GM12874 (cell line): ENCODE data around the gene PAN3.

ENCODE experiments used
- TF ChIP-seq, protein P1 (sequence below): IDR thresholded peaks from 2 replicates; pipeline ENCODE4 v1.5.1; 2011; ENCODE audit warnings: low read depth, mild to moderate bottlenecking, control low read depth, low read length, moderate library complexity; ENCODE audit not compliant: insufficient read depth

Gene PAN3

DNA sequence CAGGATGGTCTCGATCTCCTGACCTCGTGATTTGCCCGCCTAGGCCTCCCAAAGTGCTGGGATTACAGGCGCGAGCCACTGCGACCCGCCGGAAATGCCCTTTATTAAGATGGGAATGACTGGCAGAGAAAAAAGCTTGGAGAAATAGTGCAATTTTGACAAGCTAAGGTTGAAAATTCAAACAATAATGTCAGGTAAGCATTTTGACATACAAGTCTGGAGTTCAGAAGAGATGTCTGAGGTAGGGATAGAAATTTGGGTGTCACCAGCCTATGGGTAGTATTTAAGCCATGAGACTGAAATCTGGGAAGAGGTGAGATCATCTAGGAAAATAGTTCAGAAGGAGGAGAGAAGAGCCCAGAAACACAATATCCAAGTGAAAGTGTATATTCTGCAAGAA, 17.1 kb upstream of the PAN3 start:
- TF ChIP-seq, protein P1, sequence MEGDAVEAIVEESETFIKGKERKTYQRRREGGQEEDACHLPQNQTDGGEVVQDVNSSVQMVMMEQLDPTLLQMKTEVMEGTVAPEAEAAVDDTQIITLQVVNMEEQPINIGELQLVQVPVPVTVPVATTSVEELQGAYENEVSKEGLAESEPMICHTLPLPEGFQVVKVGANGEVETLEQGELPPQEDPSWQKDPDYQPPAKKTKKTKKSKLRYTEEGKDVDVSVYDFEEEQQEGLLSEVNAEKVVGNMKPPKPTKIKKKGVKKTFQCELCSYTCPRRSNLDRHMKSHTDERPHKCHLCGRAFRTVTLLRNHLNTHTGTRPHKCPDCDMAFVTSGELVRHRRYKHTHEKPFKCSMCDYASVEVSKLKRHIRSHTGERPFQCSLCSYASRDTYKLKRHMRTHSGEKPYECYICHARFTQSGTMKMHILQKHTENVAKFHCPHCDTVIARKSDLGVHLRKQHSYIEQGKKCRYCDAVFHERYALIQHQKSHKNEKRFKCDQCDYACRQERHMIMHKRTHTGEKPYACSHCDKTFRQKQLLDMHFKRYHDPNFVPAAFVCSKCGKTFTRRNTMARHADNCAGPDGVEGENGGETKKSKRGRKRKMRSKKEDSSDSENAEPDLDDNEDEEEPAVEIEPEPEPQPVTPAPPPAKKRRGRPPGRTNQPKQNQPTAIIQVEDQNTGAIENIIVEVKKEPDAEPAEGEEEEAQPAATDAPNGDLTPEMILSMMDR: no peak

DNA sequence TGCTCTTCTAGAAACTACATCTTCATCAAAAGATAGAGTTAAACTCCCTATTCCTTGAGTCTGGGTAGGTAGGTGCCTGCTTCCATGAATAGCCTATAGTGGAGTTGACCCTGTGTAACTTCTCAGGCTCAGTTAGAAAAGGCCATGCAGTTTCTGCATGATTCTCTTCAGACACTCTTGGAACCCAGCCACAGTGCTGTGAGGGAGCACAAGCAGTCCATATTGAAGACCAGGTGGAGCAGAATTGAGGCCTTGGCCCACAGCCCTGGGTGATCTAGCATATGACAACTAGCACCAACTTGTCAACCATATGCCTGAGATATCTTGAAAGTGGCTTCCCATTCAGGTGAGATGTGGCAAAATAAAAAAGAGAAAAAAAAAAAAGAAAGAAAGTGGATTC, 10.3 kb upstream of the PAN3 start:
- TF ChIP-seq, protein P1: no peak

DNA sequence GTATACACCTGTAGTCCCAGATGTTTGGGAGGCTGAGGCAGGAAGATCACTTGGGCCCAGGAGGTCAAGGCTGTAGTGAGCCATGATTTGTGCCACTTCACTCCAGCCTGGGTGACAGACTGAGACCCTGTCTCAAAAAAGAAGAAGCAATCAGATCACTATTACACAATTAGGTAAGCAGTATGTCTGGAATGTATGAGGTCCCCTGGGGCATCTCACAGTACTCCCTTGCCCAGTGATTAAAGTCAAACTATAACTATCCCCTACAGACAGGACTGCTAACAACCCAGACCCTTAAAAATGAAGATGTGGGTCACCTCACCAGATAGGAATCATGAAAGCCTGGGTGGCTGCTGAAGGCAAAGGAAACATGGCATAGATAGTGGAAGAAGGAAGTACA, 9.4 kb upstream of the PAN3 start:
- TF ChIP-seq, protein P1: no peak

DNA sequence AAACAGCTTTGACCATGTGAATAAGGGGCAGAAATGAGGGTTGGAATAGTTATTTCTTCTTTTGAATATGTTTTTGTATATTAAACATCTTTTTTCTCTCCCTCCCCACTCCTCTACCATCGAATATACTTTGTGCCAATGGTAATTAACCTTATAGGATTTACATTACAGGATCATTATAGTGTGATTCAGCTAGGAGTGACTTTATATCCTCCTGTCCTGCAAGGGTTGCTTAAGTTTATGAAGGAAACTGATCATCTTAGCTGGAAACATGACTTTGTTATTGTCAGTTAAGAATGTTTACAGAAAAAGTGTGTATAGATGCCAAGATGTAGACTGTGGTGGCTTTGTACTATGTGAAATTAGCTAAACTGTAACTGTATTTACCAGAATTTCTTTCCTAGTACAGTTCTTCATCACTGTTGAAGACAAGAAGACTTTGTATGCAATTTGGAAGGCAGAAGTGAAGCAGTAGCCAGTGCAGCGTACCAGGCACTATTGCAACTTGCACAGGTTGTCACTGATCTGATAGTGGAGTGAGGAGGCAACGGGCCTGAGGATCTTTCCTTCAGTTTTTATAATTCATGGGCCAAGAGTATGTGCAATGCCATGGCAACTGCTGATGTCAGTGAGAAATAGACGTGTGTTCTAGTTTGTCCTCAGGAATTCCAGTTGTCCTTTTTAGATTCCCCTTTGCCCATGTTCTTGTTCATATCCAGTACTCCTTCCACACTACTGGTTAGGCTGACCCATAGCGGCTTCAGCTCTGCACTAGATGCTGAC, 8.2 kb upstream of the PAN3 start:
- TF ChIP-seq, protein P1: no peak

DNA sequence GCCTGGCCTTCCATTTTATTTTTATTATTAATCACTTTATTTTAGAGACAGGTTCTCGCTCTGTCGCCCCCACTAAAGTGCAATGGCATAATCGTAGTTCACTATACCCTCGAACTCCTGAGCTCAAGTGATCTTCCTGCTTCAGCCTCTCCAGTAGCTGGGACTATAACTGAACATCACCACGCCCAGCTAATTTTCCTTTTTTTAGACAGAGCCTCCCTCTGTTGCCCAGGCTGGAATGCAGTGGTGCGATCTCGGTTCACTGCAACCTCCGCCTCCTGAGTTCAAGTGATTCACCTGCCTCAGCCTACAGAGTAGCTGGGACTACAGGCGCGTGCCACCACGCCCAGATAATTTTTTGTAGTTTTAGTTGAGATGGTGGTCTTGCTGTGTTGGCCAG, 6.7 kb upstream of the PAN3 start:
- TF ChIP-seq, protein P1: no peak

DNA sequence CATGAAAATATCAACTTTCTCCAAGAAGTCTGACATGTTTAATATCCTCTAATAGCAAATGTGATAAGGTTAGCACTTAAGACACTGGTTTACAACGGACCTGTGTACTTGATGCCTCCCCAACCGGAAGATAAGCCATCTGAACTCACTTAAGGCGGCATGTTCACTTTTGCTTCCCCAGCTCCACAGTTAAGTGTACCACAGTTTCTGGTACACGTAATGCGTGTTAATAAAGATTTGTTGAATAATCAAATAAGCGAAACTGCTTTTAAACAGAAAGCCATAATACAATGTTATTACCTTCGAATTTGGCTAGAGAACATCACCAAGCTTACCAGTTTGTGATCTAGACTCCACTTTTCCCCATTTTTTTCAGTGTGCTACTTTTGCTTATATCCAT, 1.4 kb upstream of the PAN3 start:
- TF ChIP-seq, protein P1: no peak

DNA sequence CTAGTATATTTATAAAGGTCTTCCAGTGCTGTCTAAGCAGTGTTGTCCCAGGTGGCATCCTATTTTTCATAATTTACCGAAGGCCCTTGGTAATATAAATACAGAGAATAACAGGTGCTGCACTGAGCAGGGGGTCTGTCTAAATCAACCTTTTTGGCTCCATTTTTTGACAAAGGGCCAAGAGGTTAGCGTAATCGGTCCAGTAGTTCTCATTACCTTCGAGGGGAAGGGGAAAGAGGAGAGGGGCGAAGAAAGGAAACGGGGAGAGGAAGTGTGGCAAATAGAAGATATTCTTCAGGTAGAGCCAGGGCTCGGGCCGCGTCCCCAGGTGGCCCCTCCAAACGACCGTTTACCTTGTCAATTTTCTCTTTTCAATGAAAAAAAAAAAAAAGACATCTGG, 749 bp upstream of the PAN3 start:
- TF ChIP-seq, protein P1: no peak
